COLO668 (cell line): Measurements from ENCODE around the gene PLD1.

Source experiments
- DNase-seq: peaks from one replicate; lab custom pipeline; 2025; ENCODE audit not compliant: unreplicated experiment; lab: John Stamatoyannopoulos, UW

Gene PLD1

DNA sequence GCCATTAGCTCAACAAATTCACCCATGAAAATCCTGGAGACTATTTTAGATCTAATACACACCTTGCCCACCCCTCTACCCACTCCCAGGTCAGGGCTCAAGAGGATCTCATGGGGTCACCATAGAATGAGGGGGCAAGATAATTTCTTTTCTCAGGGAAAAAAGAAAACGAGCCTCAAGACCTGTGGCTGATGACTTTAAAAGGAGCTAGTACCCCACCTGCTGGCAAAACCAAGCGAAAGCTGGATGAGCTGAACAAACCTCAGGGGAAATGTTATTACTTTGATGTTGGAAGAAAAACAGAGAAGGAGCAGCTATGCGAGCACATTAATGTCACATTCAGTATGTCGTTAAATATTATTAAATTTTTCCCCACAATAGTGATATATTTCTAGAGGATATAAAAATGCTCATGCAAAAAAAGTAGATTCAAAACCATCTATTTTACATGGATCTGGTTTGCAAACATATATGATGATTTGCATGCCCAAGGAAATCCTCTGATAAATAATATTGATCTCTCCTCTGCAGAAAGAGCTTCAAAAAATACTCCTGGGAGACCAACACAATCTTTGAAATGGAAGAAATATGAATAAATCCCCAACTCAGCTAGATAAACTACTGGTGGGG, 37.7 kb downstream of the PLD1 start:
- DNase-seq: peak; percentile 34

DNA sequence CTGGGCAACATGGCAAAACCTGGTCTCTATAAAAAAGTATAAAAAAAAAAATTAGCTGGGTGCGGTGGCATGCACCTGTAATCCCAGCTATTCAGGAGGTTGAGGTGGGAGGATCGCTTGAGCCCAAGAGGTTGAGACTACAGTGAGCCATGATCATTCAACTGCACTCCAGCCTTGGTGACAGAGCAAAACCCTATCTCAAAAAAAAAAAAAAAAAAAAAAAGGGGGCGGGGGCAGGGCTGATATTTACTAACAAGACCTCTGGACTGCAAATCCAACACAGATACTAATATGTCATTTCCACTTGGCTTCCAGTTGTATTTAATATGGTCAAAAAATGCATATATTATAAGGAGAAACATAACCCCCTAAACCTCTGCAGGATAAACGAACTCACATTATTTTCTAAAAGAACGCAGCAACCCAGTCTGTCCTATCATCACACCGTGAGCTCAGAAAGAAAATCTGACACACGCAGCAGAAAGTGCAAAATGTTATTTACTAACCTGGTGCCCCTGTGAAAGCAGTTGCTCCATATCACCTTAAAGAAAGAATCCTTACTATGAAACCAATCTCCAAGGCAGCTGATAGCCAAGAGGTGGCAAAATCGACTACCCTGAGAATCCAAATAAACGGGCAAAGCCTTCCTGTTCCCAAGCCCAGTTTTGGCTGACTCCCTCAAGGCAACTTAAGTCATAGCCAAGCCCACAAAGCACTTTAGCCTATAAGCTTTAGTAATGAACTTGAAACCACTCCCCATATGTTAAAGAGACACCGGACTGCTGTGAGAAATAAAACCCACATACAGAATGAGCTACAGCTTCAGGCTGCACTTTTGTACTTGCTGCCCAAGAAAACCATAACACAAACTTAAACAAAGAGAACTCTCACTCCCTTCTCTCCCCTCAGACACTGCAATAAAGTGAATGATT, 39.3 kb downstream of the PLD1 start:
- no peak for DNase-seq

DNA sequence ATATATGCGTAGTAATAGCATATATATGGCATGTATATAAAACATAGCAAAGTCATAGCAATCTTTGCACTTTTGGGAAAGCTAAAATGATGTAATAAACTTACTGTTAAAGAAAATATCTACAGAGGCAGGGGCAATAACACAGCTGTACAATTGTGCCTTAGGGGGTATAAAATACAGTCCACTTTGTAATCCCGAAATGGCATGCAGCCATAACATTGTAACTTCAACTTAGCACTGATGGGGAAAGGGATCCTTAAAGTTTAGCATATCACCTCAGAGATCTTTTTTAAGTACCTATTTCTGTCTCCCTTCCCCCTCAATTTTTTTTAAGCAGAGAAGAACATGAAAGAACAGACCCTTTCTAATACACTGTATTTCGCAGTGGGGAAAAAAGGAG, 40.8 kb downstream of the PLD1 start:
- DNase-seq: no peak

DNA sequence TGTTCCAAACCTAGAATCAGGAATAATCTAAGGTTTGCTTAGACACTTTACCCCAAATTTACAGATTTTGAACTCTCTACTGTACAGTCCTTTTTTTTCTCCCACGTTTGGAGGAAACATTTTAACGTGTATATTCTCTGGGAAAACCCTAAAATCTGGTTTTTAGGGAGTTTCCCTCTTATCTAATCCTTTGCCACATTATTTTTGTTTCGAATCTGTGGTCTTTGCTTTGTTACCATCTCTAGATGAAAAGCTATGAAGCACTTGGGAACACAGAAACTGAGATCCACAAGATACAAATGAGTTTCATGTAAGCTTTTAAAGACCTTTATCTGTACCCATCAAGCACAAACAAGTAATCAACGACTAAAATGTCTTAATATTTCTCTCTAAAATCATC, 41.3 kb downstream of the PLD1 start:
- no peak for DNase-seq

DNA sequence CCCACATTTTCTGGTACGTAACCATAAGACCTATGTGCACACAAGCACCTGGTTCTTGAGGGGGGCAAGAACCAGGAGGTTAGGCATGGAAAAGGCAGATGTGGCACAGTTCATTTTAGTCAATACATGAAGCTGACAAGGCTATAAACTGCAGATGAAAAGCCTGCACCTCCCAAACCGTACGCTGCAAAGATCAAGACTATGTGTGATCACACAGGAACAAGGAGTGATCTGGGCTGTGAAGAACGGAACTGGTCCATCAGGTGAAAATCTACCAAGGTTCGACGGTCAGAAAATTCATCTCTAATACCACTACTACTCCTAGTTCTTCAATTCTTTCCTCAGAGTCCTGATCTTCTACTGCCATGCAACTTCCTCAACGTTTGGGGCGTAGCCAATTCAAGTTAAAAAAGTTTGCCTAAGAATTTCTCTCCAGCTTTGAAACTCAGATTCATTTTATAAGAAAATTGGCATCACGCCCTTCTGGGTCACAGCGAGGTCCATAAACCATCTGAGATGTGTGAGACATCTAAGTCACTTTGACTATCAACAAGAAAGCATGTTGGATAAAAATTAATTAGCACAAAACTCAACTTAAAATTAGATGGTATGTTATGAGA, 41.9 kb downstream of the PLD1 start:
- DNase-seq: no peak

DNA sequence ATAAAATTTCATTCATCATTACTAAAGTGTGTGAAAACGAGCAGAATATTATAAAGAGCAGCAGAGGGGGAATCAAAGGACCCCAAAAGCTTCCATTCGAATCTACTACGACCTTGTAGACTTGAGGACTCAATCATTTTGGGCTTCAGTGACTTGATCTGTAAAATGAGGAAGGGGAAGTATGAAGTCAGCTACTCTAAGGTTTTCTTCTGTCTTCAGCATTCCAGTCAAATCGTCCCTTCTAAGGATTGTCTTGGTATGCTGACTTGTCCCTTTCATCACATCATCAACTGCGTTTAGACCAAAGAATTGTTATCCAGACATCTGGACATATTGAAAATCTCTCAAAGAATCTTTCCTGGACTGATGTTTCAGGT, 44.8 kb downstream of the PLD1 start:
- DNase-seq: no peak

DNA sequence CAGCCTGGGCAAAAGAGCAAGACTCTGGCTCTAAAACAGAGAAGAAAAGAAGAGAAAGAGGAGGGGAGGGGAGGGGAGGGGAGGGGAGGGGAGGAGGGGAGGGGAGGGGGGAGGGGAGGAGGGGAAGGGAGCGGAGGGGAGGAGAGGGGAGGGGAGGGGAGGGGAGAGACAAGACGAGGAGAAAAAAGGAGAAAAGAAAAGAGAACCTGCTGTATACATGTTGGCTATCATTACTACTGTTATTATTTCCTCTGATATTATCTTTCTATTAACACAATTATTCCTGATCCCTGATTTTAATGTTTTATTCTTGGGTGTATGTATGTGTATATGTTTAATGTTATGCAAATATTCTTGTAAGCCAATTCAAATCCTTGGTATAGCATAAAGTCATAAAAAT, 46.9 kb downstream of the PLD1 start:
- no peak for DNase-seq

DNA sequence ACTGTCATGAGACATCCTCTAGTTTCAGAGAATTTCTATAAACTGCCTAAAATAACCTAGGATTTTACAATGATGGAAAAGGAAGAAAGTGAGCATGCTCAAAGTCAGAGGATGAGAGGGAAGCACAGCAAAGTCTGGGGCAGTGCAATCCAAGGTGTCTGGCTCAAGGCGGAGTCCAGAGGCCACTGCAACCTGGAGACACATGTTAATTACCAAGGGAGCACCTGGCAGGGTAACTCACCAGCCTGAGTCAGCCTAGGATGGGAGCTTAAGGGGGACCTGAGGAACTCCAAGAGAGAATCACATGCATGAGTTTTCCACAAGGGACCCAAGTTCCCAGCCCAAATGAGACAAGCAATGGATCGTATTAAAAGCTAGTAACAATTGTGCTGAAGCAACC, 49.8 kb downstream of the PLD1 start:
- DNase-seq: no peak

DNA sequence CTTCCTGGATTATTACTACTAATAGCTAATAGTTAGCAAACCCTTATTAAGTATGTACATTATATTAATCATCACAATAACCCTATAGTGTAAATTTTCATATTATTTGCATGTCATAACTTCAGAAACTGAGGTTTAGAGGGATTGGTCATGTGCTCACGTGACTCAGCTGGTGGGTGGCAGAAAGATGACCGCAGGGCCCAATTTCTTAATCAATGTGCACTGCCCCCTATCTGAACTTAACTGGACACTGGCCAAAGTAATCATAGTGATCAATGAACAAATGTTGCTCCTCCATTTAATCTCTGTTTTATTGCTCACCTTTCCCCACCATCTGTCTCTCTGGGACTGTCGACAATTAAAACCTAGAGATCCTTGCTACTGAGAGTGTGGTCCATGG, 52.2 kb downstream of the PLD1 start:
- no peak for DNase-seq

DNA sequence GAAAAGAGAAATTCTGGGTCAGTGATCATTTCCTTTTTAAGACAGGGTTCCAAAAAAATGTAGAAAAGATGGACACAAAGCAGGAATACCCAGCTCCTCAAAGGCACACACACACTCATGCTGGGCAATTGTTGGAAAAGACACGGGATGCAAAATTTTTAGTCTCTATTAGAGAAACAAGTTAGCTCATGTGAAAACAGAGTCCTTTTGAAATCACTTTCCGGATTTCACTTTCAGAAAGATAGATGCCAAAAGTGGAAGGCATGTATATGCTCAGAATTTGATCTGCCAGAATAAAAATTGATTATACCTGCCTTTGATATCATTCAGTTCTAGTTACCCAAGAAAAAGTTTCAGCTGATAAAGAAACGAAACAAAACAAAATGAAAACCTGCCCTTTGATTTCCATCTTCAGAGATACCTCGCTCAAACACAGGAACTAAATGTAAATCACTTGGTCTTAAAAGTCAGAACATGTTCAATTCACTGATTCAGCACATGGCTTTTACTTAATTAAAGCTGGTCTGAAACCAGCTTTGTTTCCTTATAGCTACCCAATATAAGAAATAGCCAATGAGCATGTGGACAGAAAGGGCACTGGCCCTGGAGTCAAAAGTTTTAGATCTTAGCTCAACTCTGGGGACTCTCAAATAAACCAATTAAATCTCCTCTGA, 52.8 kb downstream of the PLD1 start:
- DNase-seq: no peak

DNA sequence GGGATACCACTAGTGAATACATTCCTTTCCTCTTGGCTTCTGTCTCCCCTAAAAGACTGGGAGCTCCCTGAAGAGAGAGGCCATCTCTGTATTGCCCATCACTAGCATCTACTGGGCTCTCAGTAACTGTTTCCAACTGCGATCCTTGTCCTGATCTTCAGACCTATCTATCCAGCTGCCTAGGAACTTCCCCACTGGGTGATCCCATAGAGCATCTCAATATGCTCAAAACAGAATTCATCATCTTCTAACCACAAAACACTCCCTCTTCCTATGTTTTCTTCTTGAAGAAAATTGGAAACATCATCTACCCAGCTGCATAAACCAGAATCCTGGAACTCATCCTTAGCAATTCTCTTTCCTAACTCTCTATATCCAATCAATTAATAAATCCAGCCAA, 54.6 kb downstream of the PLD1 start:
- no peak for DNase-seq

DNA sequence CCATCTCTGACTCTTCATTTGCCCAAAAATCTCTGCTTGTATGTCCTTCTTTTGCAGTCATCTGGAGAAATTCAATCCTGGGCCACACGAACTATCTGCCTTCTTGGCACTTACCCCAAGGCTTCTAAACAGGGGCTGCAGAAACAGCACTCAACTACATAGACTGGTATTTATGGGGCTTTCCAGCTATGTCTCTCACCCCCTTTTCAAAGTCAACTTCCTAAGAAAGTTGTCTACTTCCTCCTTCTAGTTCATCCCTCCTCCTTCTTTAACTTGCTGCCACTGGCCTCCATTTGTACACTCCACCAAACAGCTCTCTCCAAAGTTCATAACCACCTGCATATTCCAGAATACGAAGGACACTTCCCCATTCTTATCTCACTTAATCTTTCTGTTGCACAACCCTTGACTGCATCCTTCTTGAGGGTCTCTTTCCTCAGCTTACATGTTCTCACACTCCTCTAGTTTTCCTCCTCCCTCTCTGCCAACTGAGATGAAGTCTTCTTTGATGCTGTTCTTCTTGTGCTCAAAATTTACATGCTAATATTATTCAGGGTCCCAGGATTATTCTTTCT, 55.2 kb downstream of the PLD1 start:
- DNase-seq: no peak

DNA sequence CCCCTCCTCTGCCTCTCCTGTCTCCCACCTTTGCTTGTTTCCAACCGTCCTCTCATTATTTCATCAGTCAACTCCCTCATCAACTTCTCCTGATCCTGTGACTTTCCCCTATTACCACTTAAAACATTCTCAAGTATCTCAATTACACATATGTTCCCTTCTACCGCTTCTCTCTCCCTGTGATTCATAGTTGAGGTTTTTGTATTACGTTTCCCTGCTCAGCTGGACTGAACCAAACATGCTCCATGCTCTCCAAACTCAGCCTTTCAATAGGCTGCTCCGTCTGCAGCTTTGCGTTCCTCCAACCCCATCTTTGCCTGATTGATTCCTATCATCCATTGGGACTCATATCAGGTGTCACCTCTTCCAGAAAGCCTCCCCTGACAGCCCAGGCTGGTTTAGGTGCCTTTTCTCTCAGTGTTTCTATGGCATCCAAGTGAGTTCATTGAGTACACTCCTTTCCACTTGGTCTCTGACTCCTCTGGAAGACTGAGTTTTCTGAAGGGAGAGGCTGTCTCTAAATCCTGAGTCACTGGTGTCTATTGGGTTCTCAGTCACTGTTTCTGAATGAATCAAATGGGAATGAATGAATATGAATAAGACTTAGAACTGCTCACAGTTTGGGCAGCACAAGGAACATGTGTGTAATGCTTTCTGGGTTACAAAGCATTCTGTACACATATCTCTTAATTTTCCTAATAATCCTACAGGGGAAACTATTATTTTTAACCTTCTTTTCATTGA, 56.4 kb downstream of the PLD1 start:
- DNase-seq: no peak

DNA sequence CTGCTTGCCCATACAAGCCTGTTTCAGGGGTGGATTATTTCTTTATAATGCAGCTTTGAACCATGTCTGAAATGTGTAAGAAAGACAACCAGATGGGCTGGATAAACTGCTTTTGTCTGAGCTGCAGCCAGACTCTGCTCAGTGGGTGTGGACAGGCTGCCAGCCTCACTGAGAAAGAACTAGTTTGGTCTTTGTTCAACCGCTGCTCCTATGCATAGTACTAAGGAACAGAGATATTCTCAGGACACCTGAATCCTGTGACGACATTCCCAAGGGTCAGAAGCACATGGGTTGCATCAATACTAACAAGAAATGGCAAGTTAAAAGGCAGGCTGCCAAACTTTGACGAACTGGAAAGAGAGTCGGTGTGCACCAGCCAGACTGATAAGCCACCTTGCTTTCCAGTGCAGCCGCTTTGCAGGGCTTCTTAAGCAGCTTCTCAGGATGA, 57.2 kb downstream of the PLD1 start:
- DNase-seq: no peak

DNA sequence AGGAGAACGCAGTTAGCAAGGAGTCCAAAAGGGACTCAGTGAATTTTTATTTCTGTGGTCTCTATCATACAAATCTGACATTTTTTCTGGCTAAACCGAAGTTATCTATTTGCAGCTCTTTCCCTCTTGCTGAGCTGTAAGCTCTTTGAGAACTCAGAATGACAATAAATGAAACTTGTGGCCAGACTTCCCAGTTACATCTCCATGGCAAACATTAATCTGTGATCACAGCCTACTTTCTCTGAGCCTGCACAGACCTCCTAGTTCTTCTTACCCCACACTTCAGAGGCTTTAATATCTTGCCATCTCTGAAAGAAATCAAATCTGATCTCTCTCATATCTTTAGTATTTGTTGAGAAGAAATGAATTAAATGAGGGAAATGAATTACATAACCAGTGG, 58.0 kb downstream of the PLD1 start:
- no peak for DNase-seq

DNA sequence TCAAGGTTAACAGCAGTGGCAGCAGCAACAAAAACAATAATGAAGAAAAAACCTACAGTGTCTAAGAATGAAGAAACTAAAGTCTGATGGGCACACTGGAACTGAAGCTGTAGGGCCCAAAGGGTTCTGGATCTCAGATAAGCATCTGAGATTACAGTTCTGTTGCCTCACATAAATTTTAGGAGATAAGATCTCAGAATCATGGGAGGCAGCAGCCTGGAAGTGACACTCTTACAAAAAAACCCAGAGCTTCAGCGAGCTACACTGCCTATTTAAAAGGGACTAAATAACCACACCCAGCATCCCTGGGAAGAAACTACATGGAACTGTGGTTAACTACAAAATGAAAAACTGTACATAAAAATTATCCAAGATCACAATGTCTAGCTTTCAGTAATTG, 61.2 kb downstream of the PLD1 start:
- DNase-seq: no peak

DNA sequence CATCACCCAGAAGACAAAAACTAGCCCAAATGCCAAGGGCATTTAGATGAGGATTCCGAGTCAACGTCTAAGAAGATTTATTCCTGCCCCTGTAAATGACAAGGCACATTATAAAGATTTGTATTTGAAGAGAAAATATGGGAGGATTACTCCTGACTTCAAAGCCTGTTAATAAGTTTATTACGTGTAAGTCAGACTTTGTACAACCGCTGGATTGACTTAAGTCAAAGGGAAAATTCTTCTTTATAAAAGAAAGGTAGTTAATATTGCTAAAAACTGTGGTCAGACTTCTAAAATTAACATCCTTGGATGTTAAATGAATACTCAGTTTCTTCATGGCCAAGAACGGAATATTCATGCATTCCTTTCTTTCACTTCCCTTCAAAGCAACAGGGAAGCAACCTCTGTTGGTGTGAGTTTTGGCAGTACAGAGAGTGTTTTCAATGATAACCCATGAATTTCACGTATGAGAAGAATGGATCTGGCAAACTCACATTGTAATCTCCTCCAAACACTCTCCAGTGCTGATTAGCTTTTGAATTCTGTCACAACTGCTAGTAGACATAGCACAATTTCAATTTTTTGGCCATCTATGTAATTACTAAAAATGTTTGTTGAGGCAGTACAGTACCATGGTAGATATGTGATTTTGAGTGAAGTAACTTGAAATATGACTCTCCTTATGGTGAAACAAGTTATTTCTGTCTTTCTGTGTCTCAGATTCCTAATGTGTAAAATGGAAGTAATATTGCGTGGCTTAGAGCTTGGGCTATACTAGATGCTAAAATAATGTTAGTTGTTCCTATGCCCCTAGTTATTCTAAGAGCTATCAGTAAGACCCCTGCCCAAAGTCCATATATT, 62.0 kb downstream of the PLD1 start:
- DNase-seq: no peak

DNA sequence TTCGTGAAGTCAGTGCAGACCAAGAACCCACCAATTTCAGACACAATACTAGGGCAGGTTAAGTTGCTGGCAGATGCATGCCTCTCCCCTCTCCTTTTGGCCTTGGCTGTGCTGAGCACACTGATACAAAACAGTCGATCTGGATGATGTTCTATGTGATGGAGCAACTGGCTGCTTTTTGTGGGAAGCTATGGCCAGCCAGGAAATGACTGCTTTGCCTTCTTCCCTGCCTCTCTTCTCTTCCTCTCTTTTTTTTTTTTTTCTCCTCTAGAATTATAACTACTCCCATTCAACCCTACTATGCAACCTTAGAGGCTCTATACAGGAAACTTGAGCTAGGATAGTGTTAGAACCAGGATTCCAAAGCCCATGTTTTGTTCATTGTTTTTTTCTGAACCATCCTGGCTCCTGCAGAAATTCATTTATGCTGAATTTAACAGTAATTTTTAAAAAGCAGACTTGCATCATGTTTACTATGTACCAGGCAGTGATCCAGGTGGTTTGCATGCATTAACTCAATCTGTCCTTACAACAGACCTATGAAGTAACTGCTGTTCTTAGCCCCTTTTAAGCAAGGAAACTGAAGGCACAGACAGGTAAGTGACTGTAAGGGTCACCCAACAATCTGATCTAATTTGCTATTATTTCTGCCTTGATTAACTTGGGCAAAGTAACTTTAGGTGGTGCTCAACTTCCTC, 62.9 kb downstream of the PLD1 start:
- no peak for DNase-seq
